Activated CD8-positive, alpha-beta memory T cell treated with anti-CD3 and anti-CD28 coated beads, Interleukin-2, amount 50 U/mL, for 1 hour (primary cell): Measurements from ENCODE around the gene DCTN3.

Experiments used
- DNase-seq: peaks from one replicate; pipeline ENCODE4 v3.0.0-alpha.2; 2020; ENCODE audit errors: extremely low read depth

The DCTN3 gene

GRCh38 chr9:34590381-34591247 is 29.7 kb downstream of the DCTN3 start:
- DNase-seq: no peak

GRCh38 chr9:34589636-34590380 is 30.5 kb downstream of the DCTN3 start, which contains the start of gene CNTFR:
Gene CNTFR (minus strand): TSS chr9:34589724. CDS start chr9:34568981, 20,743 bp downstream.
- no peak for DNase-seq

- DNase-seq: no peak
These were observed 31.3 kb downstream of the DCTN3 start for GRCh38 chr9:34588671-34589635.

- no peak for DNase-seq
These were observed 33.0 kb downstream of the DCTN3 start for GRCh38 chr9:34587271-34587670.

GRCh38 chr9:34585946-34586669 is 34.2 kb downstream of the DCTN3 start:
- no peak for DNase-seq

- DNase-seq: no peak
These were observed 35.3 kb downstream of the DCTN3 start for GRCh38 chr9:34584970-34585369.

GRCh38 chr9:34582787-34583186 is 37.5 kb downstream of the DCTN3 start:
- DNase-seq: no peak

GRCh38 chr9:34581318-34581717 is 39.0 kb downstream of the DCTN3 start:
- no peak for DNase-seq

GRCh38 chr9:34580358-34580757 is 39.9 kb downstream of the DCTN3 start:
- no peak for DNase-seq

- DNase-seq: no peak
These were observed 40.5 kb downstream of the DCTN3 start for GRCh38 chr9:34579808-34580163.

- no peak for DNase-seq
These were observed 41.0 kb downstream of the DCTN3 start for GRCh38 chr9:34579104-34579807.

- no peak for DNase-seq
These were observed 41.8 kb downstream of the DCTN3 start for GRCh38 chr9:34578241-34579103.

- no peak for DNase-seq
These were observed 42.7 kb downstream of the DCTN3 start for GRCh38 chr9:34577400-34578240.

GRCh38 chr9:34576597-34577399 is 43.5 kb downstream of the DCTN3 start:
- no peak for DNase-seq

GRCh38 chr9:34575862-34576596 is 44.3 kb downstream of the DCTN3 start:
- DNase-seq: no peak

- no peak for DNase-seq
These were observed 45.1 kb downstream of the DCTN3 start for GRCh38 chr9:34575241-34575640.

GRCh38 chr9:34574571-34574970 is 45.7 kb downstream of the DCTN3 start:
- DNase-seq: no peak
